ENCODE measurements around the gene MLEC.

Gene MLEC

DNA sequence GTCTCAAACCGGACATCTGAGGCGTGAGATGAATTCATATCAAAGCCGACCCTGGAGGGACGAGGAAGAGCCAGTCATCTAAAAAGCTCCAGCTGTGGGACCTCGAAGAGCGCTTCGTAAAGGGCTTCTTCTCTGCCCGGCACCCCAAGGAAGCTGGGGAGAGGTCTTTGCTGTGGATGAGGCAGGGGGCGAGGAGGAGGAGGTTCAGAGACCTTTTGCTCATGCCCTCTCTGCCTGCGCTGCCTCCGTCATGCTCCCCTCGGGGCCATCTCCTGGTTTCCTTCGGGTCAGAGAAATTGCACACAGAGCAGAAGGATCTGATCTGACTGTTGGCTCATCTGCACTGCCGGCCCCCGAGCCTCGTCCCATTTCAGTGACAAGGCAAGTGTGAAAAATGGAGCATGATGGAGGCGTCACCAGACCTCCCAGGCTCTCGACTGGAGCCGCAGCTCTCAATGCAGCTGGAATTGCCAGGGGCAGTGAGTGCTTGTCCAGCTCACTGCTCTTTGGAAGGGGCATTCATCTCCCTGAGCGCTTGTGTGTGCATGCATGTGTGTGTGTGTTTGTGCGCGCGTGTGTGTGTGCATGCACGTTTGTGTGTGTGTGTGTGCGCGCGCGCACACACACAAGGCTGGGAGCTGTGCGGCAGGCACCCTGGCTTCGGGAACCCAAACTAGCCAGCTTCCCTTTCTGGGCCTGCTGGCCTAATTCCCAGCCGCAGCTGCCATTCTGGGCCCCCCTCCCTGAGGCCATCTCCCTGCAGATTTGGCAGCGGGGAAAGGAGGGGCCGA, 37.3 kb upstream of the MLEC start:
- no peaks in the 10 kb centered on the region for H3K9me3 ChIP-seq (ENCODE audit: control insufficient read depth, insufficient read depth, low read length)
- H3K4me1 ChIP-seq (ENCODE audit: control insufficient read depth, insufficient read depth, low read length), result no peaks in the 10 kb centered on the region
- no peaks in the 10 kb centered on the region for H3K36me3 ChIP-seq (ENCODE audit: control insufficient read depth, insufficient read depth, low read length)
- H3K27me3 ChIP-seq (ENCODE audit: control insufficient read depth, insufficient read depth, low read length), result no peaks in the 10 kb centered on the region
- no peak overlapping the region for H3K27ac ChIP-seq (ENCODE audit: low read length)
- no peak overlapping the region for H3K4me3 ChIP-seq (ENCODE audit: low read length)
- WGBS (ENCODE audit: insufficient coverage, insufficient read length), result no CpG with 5 or more reads among the region's 33 CpGs
- DNase-seq (ENCODE audit: low read depth, low spot score), result no peak

DNA sequence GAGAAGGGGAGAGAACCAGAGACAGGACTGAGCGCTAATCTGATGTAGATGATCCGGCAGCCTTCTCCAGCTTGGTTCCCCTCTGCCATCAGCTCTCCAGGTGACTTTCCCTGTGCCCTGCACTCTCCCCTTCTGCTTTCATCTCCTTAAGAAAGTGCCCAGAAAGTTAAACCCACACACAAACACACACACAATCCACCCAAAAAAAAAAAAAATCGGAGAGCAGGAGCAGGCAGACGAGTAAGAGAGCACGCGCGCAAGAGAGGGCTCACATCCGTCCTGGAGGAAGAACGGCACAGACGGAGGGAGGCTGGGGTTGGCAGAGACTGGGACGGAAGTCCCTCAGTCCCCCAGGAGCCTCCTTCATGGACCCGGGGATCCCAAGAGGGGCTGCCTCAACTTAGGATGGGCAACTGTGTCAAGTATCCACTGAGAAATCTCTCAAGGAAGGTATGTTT, 36.7 kb upstream of the MLEC start:
- Histone ChIP-seq H3K4me3 (ENCODE audit: low read length) (no peak overlapping the region), H3K9me3 (ENCODE audit: control insufficient read depth, insufficient read depth, low read length) (no peaks in the 10 kb centered on the region), H3K4me1 (ENCODE audit: control insufficient read depth, insufficient read depth, low read length) (no peaks in the 10 kb centered on the region), H3K27ac (ENCODE audit: low read length) (no peak overlapping the region), H3K27me3 (ENCODE audit: control insufficient read depth, insufficient read depth, low read length) (no peaks in the 10 kb centered on the region), H3K36me3 (ENCODE audit: control insufficient read depth, insufficient read depth, low read length) (no peaks in the 10 kb centered on the region)
- WGBS (ENCODE audit: insufficient coverage, insufficient read length), result no CpG with 5 or more reads among the region's 12 CpGs
- no peak for DNase-seq (ENCODE audit: low read depth, low spot score)

DNA sequence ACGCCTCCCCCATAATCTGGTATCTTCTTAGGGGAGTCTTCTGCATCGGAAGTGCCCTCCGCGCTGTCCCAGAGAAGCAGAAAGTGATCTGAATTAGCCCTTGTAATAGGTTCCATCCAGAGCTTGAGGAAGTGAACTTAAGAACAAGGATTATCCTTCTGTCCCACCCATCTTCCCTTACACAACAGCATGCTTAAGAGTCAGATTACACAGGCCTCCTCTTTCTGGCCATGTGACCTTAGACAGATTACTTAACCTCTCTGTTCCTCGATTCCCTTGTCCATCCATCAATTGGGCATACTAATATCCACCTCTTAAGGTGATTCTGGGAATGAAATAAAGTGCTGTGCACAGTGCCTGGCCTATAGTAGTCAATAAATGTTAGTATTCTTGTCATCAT, 35.1 kb upstream of the MLEC start:
- Histone ChIP-seq H3K27ac (ENCODE audit: low read length) (no peak overlapping the region), H3K4me3 (ENCODE audit: low read length) (no peak overlapping the region), H3K27me3 (ENCODE audit: control insufficient read depth, insufficient read depth, low read length) (no peaks in the 10 kb centered on the region), H3K9me3 (ENCODE audit: control insufficient read depth, insufficient read depth, low read length) (no peaks in the 10 kb centered on the region), H3K36me3 (ENCODE audit: control insufficient read depth, insufficient read depth, low read length) (no peaks in the 10 kb centered on the region), H3K4me1 (ENCODE audit: control insufficient read depth, insufficient read depth, low read length) (no peaks in the 10 kb centered on the region)
- WGBS (ENCODE audit: insufficient coverage, insufficient read length), result no CpG with 5 or more reads among the region's 5 CpGs
- no peak for DNase-seq (ENCODE audit: low read depth, low spot score)

DNA sequence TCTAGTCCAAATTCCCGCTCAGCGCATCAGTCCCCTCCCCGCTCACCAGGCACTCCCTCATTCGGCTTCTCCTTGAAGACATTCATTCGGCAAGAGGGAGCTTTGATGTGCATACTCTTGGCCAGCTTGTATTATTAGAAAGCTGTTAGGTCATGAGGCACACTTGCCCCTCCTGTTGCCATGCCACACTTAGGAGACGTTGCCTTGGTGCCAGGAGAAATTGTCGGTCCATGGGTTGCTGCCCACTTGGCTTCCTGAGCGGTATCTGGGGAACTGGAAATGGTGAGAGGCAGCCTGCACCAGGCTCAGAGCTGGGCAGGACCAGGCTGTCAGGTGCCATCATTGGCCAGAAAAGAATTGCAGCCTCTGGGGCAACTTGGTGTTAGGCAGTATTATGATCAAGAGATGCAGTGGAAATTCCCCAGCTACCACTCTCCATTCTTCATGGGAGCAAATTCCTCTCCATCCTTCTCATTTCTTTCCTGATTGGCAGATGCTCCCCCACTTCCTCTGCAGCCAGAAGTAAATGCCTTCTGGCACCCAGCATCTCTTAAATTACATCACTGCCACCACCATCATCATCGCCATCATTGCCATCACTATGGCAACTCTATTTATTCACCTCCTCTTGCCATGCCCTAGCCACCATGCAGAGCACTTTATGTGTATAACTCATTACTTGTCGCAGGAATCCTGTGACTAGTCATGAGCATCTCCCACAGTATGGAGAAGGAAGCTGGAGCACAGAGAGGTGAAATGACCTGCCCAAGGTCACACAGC, 34.1 kb upstream of the MLEC start:
- Histone ChIP-seq H3K27me3 (ENCODE audit: control insufficient read depth, insufficient read depth, low read length) (no peaks in the 10 kb centered on the region), H3K4me3 (ENCODE audit: low read length) (no peak overlapping the region), H3K9me3 (ENCODE audit: control insufficient read depth, insufficient read depth, low read length) (no peaks in the 10 kb centered on the region), H3K27ac (ENCODE audit: low read length) (no peak overlapping the region), H3K36me3 (ENCODE audit: control insufficient read depth, insufficient read depth, low read length) (no peaks in the 10 kb centered on the region), H3K4me1 (ENCODE audit: control insufficient read depth, insufficient read depth, low read length) (no peaks in the 10 kb centered on the region)
- no peak for DNase-seq (ENCODE audit: low read depth, low spot score)
- no CpG with 5 or more reads among the region's 10 CpGs for WGBS (ENCODE audit: insufficient coverage, insufficient read length)

DNA sequence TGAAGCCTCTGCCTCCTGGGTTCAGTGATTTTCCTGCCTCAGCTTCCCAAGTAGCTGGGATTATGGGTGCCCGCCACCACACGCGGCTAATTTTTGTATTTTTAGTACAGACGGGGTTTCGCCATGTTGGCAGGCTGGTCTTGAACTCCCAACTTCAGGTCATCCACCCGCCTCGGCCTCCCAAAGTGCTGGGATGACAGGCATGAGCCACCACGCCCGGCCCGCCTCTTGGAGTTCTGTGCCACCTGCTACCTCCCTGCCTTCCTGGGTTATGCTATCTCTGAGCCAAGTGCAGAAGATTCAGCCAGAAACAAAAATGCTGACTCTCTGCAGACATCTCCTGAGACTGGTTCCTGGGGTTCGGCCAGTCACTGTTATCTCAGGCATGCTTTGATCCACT, 33.3 kb upstream of the MLEC start:
- Histone ChIP-seq H3K27me3 (ENCODE audit: control insufficient read depth, insufficient read depth, low read length) (no peaks in the 10 kb centered on the region), H3K4me1 (ENCODE audit: control insufficient read depth, insufficient read depth, low read length) (no peaks in the 10 kb centered on the region), H3K9me3 (ENCODE audit: control insufficient read depth, insufficient read depth, low read length) (no peaks in the 10 kb centered on the region), H3K27ac (ENCODE audit: low read length) (no peak overlapping the region), H3K36me3 (ENCODE audit: control insufficient read depth, insufficient read depth, low read length) (no peaks in the 10 kb centered on the region), H3K4me3 (ENCODE audit: low read length) (no peak overlapping the region)
- DNase-seq (ENCODE audit: low read depth, low spot score), result no peak
- WGBS (ENCODE audit: insufficient coverage, insufficient read length), result no CpG with 5 or more reads among the region's 11 CpGs

DNA sequence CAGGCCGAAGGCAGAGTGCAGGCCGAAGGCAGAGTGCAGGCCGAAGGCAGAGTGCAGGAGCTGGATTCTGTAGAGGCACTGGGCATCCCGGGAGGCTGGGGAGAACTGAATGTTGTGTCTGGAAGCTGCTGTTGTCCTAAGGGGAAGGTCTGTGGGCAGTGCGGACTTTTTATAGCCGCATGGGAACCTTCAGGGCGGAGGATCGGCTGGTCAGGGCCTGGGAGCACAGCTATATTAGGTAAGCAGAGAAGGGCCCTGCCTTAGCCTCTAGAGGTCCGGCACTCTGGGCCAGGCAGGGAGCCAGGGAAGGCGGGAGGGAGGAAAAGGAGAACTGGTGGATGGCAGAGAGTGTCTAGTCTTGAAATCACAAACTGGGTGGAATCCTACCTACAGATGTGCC, 32.3 kb upstream of the MLEC start:
- H3K9me3 ChIP-seq (ENCODE audit: control insufficient read depth, insufficient read depth, low read length), result no peaks in the 10 kb centered on the region
- DNase-seq (ENCODE audit: low read depth, low spot score), result no peak
- WGBS (ENCODE audit: insufficient coverage, insufficient read length), result no CpG with 5 or more reads among the region's 10 CpGs
- H3K4me1 ChIP-seq (ENCODE audit: control insufficient read depth, insufficient read depth, low read length), result no peaks in the 10 kb centered on the region
- H3K27me3 ChIP-seq (ENCODE audit: control insufficient read depth, insufficient read depth, low read length), result no peaks in the 10 kb centered on the region
- H3K27ac ChIP-seq (ENCODE audit: low read length), result no peak overlapping the region
- H3K4me3 ChIP-seq (ENCODE audit: low read length), result no peak overlapping the region
- H3K36me3 ChIP-seq (ENCODE audit: control insufficient read depth, insufficient read depth, low read length), result no peaks in the 10 kb centered on the region

DNA sequence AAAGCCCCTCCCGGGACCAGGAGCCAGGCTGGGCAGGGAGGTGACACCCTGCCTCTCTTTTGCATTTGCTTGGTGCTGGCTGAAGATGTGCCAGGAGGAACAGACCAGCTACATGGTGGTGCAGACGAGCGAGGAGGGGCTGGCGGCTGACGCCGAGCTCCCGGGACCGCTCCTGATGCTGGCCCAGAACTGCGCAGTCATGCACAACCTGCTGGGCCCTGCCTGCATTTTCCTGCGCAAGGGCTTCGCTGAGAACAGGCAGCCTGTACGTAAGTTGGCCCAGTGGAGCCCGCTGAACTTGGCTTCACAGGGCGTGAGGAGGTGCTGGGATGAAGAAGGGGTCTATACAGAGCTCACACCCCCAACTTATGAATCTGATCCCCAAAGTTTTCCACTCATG, 30.9 kb upstream of the MLEC start:
- WGBS (ENCODE audit: insufficient coverage, insufficient read length), result no CpG with 5 or more reads among the region's 14 CpGs
- no peaks in the 10 kb centered on the region for H3K9me3 ChIP-seq (ENCODE audit: control insufficient read depth, insufficient read depth, low read length)
- no peak overlapping the region for H3K4me3 ChIP-seq (ENCODE audit: low read length)
- no peaks in the 10 kb centered on the region for H3K27me3 ChIP-seq (ENCODE audit: control insufficient read depth, insufficient read depth, low read length)
- DNase-seq (ENCODE audit: low read depth, low spot score), result no peak
- no peaks in the 10 kb centered on the region for H3K4me1 ChIP-seq (ENCODE audit: control insufficient read depth, insufficient read depth, low read length)
- H3K36me3 ChIP-seq (ENCODE audit: control insufficient read depth, insufficient read depth, low read length), result no peaks in the 10 kb centered on the region
- H3K27ac ChIP-seq (ENCODE audit: low read length), result no peak overlapping the region

DNA sequence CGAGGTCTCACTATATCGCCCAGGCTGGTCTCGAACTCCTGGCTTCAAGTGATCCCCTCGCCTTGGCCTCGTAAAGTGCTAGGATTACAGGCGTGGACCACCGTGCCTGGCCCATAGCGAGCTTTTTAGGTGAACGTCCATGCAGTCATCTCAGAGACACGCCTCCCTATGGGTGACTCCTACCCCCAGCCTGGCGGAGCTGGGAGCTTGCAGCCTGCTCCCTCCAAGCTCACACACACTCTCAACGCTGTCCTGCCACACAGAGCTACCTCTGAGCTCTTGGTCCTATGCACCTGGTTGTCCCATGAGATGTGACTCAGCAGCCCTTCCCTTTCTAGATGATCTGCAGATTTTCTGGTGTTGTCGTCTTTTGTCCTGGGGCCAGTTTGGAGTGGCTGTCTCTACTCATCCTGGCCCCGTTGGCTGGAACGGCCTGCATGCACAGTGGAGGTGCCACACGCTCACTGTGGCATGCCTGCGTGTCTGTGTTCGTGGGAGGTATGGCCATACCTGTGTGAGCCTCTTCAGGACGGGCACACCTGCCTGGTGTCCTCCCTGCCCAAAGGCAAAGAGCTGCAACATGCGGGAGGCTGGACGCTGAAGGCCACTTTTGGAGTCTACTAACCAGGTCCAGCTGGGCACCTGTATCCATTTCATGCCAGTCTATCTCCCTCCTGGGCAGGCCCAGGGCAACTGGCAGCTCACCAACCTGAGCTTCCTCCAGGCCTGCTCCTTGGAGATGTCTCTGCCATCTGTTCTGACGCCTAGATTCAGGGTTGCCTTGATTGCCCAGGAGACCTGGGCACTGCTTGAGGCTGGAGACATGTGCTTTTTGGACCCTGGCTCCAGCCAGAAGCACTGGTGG, 28.4 kb upstream of the MLEC start:
- WGBS (ENCODE audit: insufficient coverage, insufficient read length), result no CpG with 5 or more reads among the region's 22 CpGs

DNA sequence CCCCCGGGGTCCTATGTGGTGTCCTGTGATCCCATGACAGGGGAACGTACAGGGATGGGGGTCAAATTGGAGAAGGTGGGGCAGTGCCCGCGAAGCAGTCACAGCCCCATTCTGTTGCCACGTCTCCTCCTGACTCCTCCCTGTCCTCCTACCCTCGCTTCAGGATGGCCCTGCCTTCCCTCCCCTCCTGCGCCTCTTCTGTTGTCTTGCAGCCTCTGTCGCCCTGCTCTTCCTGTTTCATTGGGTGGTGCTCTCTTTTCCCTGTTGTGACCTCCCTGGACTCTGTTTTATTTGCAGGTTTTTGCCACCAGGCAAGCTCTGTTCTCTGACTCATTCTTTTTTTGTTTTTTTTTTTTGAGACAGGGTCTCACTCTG, 27.8 kb upstream of the MLEC start:
- Histone ChIP-seq H3K27me3 (ENCODE audit: control insufficient read depth, insufficient read depth, low read length) (no peaks in the 10 kb centered on the region), H3K4me1 (ENCODE audit: control insufficient read depth, insufficient read depth, low read length) (no peaks in the 10 kb centered on the region), H3K36me3 (ENCODE audit: control insufficient read depth, insufficient read depth, low read length) (no peaks in the 10 kb centered on the region), H3K27ac (ENCODE audit: low read length) (no peak overlapping the region), H3K4me3 (ENCODE audit: low read length) (no peak overlapping the region), H3K9me3 (ENCODE audit: control insufficient read depth, insufficient read depth, low read length) (no peaks in the 10 kb centered on the region)
- WGBS (ENCODE audit: insufficient coverage, insufficient read length), result no CpG with 5 or more reads among the region's 8 CpGs
- no peak for DNase-seq (ENCODE audit: low read depth, low spot score)

More for the DNA sequence above, 28.4 kb upstream of the MLEC start:
- Histone ChIP-seq H3K36me3 (ENCODE audit: control insufficient read depth, insufficient read depth, low read length) (no peaks in the 10 kb centered on the region), H3K4me1 (ENCODE audit: control insufficient read depth, insufficient read depth, low read length) (no peaks in the 10 kb centered on the region), H3K9me3 (ENCODE audit: control insufficient read depth, insufficient read depth, low read length) (no peaks in the 10 kb centered on the region), H3K27me3 (ENCODE audit: control insufficient read depth, insufficient read depth, low read length) (no peaks in the 10 kb centered on the region), H3K4me3 (ENCODE audit: low read length) (no peak overlapping the region), H3K27ac (ENCODE audit: low read length) (no peak overlapping the region)
- no peak for DNase-seq (ENCODE audit: low read depth, low spot score)

DNA sequence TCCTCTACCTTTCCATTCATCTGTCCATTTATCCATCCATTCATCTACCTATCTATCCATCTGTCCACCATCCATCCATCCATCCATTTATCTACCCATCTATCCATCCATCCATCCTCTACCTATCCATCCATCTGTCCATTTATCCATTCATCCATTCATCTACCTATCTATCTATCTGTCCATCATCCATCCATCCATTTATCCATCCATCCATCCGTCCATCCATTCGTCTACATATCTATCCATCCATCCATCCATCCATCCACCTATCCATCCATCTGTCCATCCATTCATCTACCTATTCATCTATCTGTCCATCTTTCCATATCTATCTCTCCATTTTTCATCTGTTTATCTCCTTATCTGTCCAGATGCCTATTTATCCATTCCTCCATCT, 25.5 kb upstream of the MLEC start:
- H3K27me3 ChIP-seq (ENCODE audit: control insufficient read depth, insufficient read depth, low read length), result no peaks in the 10 kb centered on the region
- no peaks in the 10 kb centered on the region for H3K36me3 ChIP-seq (ENCODE audit: control insufficient read depth, insufficient read depth, low read length)
- DNase-seq (ENCODE audit: low read depth, low spot score), result no peak
- H3K4me3 ChIP-seq (ENCODE audit: low read length), result no peak overlapping the region
- no peaks in the 10 kb centered on the region for H3K4me1 ChIP-seq (ENCODE audit: control insufficient read depth, insufficient read depth, low read length)
- H3K9me3 ChIP-seq (ENCODE audit: control insufficient read depth, insufficient read depth, low read length), result no peaks in the 10 kb centered on the region
- H3K27ac ChIP-seq (ENCODE audit: low read length), result no peak overlapping the region
- 96% methylated on average over 2 of the region's 2 CpGs for WGBS (ENCODE audit: insufficient coverage, insufficient read length)

Data from iPS DF 6.9 (cell line).